ENCODE data around the gene FTCD.

DNA sequence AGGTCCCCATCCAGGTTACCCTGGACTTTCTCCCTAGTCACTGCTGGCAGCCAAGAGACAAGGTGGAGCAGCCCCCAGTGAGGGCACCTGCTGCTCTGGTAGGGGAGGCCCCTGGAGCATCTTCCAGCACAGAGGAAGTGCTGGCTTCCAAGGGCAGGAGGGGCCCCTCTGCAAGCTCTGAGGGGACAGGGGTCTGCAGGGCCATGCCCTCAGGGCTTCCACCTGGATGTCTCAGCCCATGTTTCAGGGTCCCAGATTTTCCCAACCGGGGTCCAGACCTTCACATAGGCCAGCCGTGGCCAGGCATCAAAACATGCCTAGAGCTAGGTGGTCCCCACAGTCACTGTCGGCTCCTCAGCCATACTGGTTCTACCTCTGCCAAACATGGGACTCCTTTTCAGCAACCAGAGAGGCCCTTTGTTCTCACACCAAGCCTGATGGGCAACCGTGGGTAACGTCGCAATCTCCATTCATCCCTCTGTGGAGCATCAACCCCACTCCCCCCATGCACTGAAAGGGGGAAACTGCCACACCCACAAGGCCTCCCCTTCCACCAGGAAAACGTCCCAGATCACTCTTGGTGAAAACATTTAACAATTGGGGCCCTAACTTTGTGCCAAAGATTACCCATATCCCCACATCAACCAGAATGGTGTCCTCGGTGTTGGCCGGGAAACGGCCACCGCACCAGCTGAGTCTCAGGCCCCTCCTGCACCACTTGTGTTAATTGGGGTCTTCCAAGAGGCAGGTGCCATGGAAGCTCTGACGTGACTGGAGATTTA, 59.4 kb downstream of the FTCD start:
- TF ChIP-seq CTCF (IDR thresholded peaks at IDR 0.05) (no peak), POLR2A (IDR thresholded peaks at IDR 0.05) (no peak)

All from uterus (tissue), 2 donors.